C4-2B (cell line): ENCODE data around the gene BNIP2.

ENCODE experiments used
- H3K27ac ChIP-seq: fragments of 450-650 bp; 2 replicates; pipeline ENCODE4 v1.5.1; 2017
- ZFX ChIP-seq: fragments of 450-650 bp; IDR thresholded peaks from 2 replicates; pipeline ENCODE4 v1.6.1; 2017
- TF ChIP-seq, protein P1 (sequence below): fragments of 450-650 bp; conservative IDR thresholded peaks from 2 replicates; pipeline ENCODE4 v1.5.1; 2017; ENCODE audit warnings: mild to moderate bottlenecking

BNIP2 gene

DNA sequence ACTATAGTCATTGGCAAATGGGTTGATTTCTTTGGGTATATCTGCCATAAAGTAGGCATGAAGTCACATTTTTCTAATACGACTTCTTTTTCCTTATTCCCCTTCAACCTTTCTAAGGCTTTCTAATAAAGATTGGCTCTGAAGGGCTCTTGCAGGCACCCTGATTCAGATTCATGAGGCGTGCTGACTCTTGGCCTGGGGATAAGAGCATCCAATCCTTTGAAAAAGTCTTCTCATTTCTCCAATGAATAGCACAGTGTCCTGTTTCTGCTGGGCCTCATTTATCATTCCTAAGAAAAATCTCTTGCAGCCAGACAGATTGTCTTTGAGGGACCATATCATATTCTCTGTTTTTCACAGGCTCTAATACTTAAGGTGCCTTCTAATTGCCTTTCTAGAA, 32.3 kb upstream of the BNIP2 start:
- H3K27ac ChIP-seq = no peak overlapping the region
- TF ChIP-seq, protein P1, sequence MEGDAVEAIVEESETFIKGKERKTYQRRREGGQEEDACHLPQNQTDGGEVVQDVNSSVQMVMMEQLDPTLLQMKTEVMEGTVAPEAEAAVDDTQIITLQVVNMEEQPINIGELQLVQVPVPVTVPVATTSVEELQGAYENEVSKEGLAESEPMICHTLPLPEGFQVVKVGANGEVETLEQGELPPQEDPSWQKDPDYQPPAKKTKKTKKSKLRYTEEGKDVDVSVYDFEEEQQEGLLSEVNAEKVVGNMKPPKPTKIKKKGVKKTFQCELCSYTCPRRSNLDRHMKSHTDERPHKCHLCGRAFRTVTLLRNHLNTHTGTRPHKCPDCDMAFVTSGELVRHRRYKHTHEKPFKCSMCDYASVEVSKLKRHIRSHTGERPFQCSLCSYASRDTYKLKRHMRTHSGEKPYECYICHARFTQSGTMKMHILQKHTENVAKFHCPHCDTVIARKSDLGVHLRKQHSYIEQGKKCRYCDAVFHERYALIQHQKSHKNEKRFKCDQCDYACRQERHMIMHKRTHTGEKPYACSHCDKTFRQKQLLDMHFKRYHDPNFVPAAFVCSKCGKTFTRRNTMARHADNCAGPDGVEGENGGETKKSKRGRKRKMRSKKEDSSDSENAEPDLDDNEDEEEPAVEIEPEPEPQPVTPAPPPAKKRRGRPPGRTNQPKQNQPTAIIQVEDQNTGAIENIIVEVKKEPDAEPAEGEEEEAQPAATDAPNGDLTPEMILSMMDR = no peak
- no peak for TF ChIP-seq ZFX

- H3K27ac ChIP-seq = no peak overlapping the region
- no peak for TF ChIP-seq ZFX
- TF ChIP-seq, protein P1 = no peak
Measured at GRCh38 chr15:59713177-59713576, 24.1 kb upstream of the BNIP2 start.

GRCh38 chr15:59711451-59712243, 22.5 kb upstream of the BNIP2 start:
- H3K27ac ChIP-seq = no peak overlapping the region
- no peak for TF ChIP-seq ZFX
- TF ChIP-seq, protein P1 = no peak

DNA sequence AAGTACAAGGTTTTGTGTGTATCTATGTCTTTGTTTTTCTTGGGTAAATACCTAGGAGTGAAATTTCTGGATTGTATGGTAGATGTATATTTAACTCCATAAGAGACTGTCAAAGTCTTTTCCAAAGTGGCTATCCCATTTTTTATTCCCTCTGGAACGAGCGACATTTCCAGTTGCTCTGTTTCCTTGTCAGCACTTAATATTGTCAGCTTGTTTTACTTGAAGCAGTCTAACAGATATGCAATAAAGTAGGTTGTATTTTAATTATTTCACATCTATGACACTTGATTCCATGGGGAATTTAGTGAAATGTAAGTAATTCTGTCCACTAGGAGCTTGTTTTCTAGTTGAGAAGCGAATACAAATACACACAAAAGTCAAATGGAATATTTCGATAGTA, 18.5 kb upstream of the BNIP2 start:
- no peak for TF ChIP-seq ZFX
- TF ChIP-seq, protein P1 = no peak
- no peak overlapping the region for H3K27ac ChIP-seq

DNA sequence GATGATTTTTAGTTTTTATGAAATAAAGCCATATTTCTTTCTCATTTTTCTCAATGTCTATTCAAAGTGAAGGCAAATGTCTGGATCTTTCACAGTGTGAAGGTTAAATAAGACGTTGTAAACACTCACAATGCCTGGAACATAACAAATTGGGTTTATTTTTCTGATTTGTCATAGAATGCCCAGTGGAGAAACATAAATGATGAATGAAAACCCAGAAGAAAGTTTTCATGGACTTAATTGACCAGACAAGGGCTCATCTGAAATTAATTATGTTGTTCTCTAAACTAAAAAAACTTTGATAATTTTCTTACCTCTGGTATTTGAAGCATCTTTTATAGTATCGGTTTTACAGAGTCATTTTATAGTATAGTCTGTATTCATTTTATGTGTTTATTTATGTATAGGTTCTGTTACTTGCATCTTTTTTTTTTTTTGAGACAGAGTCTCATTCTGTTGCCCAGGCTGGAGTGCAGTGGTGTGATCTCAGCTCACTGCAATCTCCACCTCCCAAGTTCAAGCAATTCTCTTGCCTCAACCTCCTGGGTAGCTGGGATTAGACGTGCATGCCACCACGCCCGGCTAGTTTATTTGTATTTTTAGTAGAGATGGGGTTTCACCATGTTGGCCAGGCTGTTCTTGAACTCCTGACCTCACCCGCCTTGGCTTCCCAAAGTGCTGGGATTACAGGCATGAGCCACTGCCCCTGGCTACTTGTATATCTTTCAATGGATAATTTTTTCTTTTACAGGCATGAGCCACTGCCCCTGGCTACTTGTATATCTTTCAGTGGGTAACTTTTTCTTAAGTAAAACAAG, 15.1 kb upstream of the BNIP2 start:
- H3K27ac ChIP-seq = no peak overlapping the region
- TF ChIP-seq ZFX = no peak
- TF ChIP-seq, protein P1 = no peak

- no peak overlapping the region for H3K27ac ChIP-seq
- no peak for TF ChIP-seq ZFX
- TF ChIP-seq, protein P1 = no peak
Measured at GRCh38 chr15:59702351-59702750, 13.2 kb upstream of the BNIP2 start.

DNA sequence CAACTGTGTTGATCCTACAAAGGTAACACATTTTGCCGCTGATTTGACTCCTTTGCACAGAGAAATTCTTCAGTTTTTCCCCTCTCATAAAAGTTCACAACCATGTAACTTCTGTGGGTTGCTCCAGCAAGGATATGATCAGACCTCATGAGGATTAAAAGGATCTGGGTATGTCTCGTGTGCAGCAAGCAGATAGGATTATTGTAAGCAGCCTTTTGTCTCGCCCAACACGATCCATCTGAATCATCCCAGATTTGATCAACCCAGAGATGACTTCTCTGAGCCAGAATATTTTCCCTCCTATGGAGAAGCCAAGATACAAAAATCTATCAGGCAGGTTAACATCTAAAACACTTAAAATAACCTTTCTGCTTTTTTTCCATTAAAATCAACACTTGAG, 12.8 kb upstream of the BNIP2 start:
- TF ChIP-seq, protein P1 = no peak
- TF ChIP-seq ZFX = no peak
- no peak overlapping the region for H3K27ac ChIP-seq
